GM21528 (cell line): ENCODE results near the gene TCF4.

Experiments used
- ATAC-seq: cut with Tn5 transposase; IDR thresholded peaks from one replicate; pipeline ENCODE4 v1.9.1; 2021; ENCODE audit warnings: mild to moderate bottlenecking, moderate library complexity; ENCODE audit not compliant: unreplicated experiment, low FRiP score

The TCF4 gene

GRCh38 chr18:55419947-55420664 lies 167.9 kb downstream of the TCF4 start:
- ATAC-seq = peak; percentile 23

GRCh38 chr18:55419132-55419946 lies 168.7 kb downstream of the TCF4 start:
- ATAC-seq = no peak

GRCh38 chr18:55418439-55418838 lies 169.6 kb downstream of the TCF4 start:
- ATAC-seq = no peak

- ATAC-seq = no peak
Measured at GRCh38 chr18:55416791-55417190, 171.2 kb downstream of the TCF4 start.

GRCh38 chr18:55415258-55415871 lies 172.6 kb downstream of the TCF4 start:
- ATAC-seq = peak; percentile 84

GRCh38 chr18:55414475-55414874 lies 173.5 kb downstream of the TCF4 start:
- ATAC-seq = no peak

GRCh38 chr18:55413474-55413873 lies 174.5 kb downstream of the TCF4 start:
- no peak for ATAC-seq

GRCh38 chr18:55407774-55408535 lies 180.0 kb downstream of the TCF4 start:
- no peak for ATAC-seq

- ATAC-seq = no peak
Measured at GRCh38 chr18:55407191-55407590, 180.8 kb downstream of the TCF4 start.

GRCh38 chr18:55406451-55406991 lies 181.5 kb downstream of the TCF4 start:
- no peak for ATAC-seq

GRCh38 chr18:55405893-55406406 lies 182.0 kb downstream of the TCF4 start:
- no peak for ATAC-seq

GRCh38 chr18:55405475-55405874 lies 182.5 kb downstream of the TCF4 start:
- no peak for ATAC-seq

GRCh38 chr18:55404832-55405465 lies 183.0 kb downstream of the TCF4 start:
- no peak for ATAC-seq

GRCh38 chr18:55404136-55404830 lies 183.7 kb downstream of the TCF4 start:
- no peak for ATAC-seq

GRCh38 chr18:55403421-55403949 lies 184.5 kb downstream of the TCF4 start:
- no peak for ATAC-seq

GRCh38 chr18:55402731-55403405 lies 185.1 kb downstream of the TCF4 start:
- no peak for ATAC-seq

GRCh38 chr18:55401638-55402191 lies 186.3 kb downstream of the TCF4 start:
- no peak for ATAC-seq
